Measurements from ENCODE around the gene DNM2. TPM values are rescaled to one million over a fixed set of nuclear protein-coding genes. Genes with fewer than 3 reads are reported as not detected.

The DNM2 gene
- total and polyA plus RNA-seq, 8 donors: 77.8 to 541 (median 277) TPM

DNA sequence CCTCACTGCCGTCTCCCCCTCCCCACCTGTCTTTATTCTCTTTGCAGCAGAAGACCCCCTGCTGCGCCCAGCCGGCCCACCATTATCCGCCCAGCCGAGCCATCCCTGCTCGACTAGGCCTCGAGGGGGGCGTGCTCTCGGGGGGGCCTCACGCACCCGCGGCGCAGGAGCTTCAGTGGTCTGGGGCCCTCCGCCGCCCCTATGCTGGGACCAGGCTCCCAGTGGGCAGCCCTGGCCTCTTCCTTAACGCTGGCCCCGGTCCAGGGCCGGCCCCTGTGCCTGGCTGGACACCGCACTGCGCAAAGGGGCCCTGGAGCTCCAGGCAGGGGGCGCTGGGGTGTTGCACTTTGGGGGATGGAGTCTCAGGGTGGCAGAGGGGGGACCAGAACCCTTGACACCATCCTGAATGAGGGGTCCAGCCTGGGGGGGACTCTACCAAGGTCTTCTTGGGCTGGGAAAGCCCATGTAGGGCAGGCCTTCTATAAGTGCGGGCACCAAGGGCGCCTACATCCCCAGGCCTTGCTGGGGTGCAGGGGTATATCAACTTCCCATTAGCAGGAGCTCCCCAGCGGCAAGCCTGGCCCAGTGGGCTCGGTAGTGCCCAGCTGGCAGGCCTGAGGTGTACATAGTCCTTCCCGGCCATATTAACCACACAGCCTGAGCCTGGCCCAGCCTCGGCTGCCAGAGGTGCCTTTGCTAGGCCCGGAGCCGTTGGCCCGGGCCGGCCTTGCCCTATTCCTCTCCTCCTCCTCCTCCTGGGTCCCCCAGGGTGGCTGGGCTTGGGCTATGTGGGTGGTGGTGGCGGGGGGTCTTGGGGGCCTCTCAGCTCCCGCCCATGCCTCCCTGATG, 113.3 kb downstream of the DNM2 start:
- peak overlapping the region in 1 of 5 donors; percentile 32 for H3K27ac ChIP-seq
- H3K9me3 ChIP-seq: no peaks in the 10 kb centered on the region
- peaks cover 59 to 81% (median 80%) of the 10 kb centered on the region in 4 donors for H3K36me3 ChIP-seq
- intact Hi-C loops (cut with DNase I; ENCODE audit: low total_unique reads): no loop called here
- no peak overlapping the region for H3K4me3 ChIP-seq
- WGBS, 5 donors: 85 to 89% (median 87%) methylated on average over 21 to 33 of the region's 33 CpGs
- DNase-seq: no peak
- TF ChIP-seq EP300 (IDR thresholded peaks at IDR 0.05): no peak
- TF ChIP-seq POLR2A (IDR thresholded peaks at IDR 0.05): no peak
- no peaks in the 10 kb centered on the region for H3K27me3 ChIP-seq
- peaks cover 5 to 12% (median 9%) of the 10 kb centered on the region in 4 donors for H3K4me1 ChIP-seq

DNA sequence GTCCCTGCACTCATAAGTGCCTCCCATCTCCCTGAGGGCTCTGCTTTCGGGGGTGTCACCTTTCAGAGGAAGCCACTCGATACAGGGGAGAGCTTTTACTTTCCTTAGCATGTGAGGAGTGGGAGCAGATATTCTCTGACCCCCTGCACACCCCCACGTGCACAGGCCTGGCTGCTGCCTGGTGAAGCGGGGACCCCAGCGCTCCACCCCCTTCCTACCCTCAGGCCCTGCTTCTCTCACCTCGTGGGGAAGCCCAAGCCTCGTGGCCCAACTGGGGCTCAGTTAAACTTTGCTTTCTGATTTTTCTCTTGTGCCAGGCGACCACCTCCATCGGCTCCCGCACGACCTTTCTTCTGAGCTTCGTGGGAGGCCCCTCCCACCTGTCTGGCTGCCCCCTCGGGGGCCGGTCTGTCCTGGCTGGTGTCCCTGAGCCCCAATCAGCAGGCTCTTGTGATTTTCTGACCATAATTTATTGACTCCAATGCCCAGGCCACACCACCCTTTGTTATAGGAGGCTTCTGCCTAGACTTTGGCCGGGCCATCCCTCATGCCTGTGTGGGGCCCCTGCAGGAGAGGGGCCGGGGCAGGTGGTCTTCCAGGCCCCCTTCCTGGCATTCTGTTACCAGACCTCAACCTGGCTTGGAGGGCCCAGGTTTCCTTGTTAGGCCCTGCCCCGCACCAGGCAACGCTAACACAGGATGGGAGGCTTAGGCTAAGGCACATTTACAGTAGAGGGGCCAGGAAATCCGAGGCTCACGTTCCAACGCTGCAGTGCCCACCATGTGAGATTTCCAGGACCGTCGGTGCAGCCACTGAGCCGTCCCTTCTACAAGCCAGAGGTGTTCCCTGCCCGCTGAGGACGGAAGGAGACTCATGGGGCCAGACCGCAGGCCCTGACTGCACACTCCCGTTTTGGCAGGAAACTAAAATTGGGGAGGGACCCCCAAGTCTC, 114.4 kb downstream of the DNM2 start:
- no peak overlapping the region for H3K4me3 ChIP-seq
- H3K27me3 ChIP-seq: no peaks in the 10 kb centered on the region
- peaks cover 0 to 5% (median 0%) of the 10 kb centered on the region in 4 donors for H3K9me3 ChIP-seq
- TF ChIP-seq, protein P1, sequence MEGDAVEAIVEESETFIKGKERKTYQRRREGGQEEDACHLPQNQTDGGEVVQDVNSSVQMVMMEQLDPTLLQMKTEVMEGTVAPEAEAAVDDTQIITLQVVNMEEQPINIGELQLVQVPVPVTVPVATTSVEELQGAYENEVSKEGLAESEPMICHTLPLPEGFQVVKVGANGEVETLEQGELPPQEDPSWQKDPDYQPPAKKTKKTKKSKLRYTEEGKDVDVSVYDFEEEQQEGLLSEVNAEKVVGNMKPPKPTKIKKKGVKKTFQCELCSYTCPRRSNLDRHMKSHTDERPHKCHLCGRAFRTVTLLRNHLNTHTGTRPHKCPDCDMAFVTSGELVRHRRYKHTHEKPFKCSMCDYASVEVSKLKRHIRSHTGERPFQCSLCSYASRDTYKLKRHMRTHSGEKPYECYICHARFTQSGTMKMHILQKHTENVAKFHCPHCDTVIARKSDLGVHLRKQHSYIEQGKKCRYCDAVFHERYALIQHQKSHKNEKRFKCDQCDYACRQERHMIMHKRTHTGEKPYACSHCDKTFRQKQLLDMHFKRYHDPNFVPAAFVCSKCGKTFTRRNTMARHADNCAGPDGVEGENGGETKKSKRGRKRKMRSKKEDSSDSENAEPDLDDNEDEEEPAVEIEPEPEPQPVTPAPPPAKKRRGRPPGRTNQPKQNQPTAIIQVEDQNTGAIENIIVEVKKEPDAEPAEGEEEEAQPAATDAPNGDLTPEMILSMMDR (IDR thresholded peaks at IDR 0.05): no peak
- TF ChIP-seq EP300 (IDR thresholded peaks at IDR 0.05) (no peak), POLR2AphosphoS5 (IDR thresholded peaks at IDR 0.05) (no peak), POLR2A (IDR thresholded peaks at IDR 0.05) (no peak)
- peaks cover 48 to 70% (median 69%) of the 10 kb centered on the region in 4 donors for H3K36me3 ChIP-seq
- intact Hi-C loops (cut with DNase I; ENCODE audit: low total_unique reads): no loop called here
- H3K4me1 ChIP-seq: peaks cover 5 to 19% (median 18%) of the 10 kb centered on the region in 4 donors
- WGBS, 5 donors: 73 to 81% (median 77%) methylated on average over 26 to 28 of the region's 28 CpGs
- DNase-seq: no peak
- H3K27ac ChIP-seq: no peak overlapping the region

DNA sequence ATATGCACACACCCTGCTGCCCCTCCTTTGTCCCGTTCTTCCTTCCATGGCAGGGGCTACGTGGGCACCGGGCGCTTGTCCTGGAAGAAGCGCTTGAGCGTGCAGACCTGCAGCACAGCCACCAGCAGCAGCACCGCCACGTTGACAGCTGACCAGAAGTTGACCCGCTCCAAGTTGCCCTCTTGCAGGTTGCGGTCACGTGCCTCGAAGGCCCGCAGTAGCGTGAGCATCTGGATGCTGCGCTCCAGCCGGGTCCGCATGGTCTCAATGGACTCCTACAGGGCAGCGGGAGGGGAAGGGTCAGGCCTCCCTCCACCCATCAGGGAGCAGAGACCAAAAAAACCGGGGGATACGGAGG, 115.0 kb downstream of the DNM2 start:
- H3K27me3 ChIP-seq: no peaks in the 10 kb centered on the region
- peaks cover 41 to 63% (median 63%) of the 10 kb centered on the region in 4 donors for H3K36me3 ChIP-seq
- no peak overlapping the region for H3K27ac ChIP-seq
- 73 to 86% (median 83%) methylated on average over 13 to 20 of the region's 20 CpGs for WGBS, 5 donors
- H3K9me3 ChIP-seq: peaks cover 0 to 5% (median 0%) of the 10 kb centered on the region in 4 donors
- no peak overlapping the region for H3K4me3 ChIP-seq
- H3K4me1 ChIP-seq: peaks cover 5 to 19% (median 18%) of the 10 kb centered on the region in 4 donors
- intact Hi-C loops (cut with DNase I; ENCODE audit: low total_unique reads): no loop called here
- TF ChIP-seq EP300 (IDR thresholded peaks at IDR 0.05): no peak
- TF ChIP-seq POLR2A (IDR thresholded peaks at IDR 0.05): no peak
- TF ChIP-seq POLR2AphosphoS5 (IDR thresholded peaks at IDR 0.05): no peak
- TF ChIP-seq, protein P1 (IDR thresholded peaks at IDR 0.05): no peak
- no peak for DNase-seq

DNA sequence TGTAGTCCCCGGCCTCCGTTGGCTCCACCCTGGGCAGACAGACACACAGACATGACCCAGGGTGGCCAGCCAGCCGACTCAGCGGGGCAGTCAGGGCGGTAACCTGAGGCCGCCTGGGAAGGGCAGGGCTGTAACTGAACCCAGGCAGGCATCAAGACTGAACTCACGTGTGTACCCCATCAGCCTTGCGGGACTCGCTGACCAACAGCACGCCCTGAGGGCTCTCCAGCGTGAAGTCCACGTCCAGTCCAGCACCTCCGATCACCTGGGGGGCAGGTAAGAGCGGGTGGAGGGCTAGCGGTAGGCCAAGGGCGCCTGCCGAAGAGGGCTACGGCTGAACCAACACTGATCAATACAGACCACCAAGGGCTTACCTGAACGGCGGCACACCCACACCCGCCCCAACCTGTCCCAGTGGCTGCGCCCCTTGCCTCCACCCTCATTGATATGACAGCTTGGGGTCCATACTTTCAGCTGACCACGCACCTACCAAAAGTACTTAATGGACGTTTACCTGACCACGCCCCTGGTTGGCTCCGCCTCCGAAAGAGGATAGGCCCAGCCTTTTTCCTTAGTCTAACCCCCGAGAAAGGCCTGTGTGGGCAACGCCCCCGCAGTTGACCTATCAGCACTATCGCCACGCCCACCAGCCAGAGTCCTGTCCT, 117.3 kb downstream of the DNM2 start:
- H3K9me3 ChIP-seq: peaks cover 0 to 5% (median 0%) of the 10 kb centered on the region in 4 donors
- H3K36me3 ChIP-seq: peaks cover 27 to 40% (median 40%) of the 10 kb centered on the region in 4 donors
- peak overlapping the region; percentile 81 to 99 (median 99) for H3K27ac ChIP-seq
- TF ChIP-seq POLR2AphosphoS5 (IDR thresholded peaks at IDR 0.05) (peak in 1 of 3 donors; percentile 65), EP300 (IDR thresholded peaks at IDR 0.05) (no peak)
- H3K4me3 ChIP-seq: peak overlapping the region; percentile 62 to 71 (median 66)
- peaks cover 5 to 19% (median 18%) of the 10 kb centered on the region in 4 donors for H3K4me1 ChIP-seq
- H3K27me3 ChIP-seq: no peaks in the 10 kb centered on the region
- intact Hi-C loops (cut with DNase I; ENCODE audit: low total_unique reads): no loop called here
- 18 to 57% (median 36%) methylated on average over 15 to 32 of the region's 32 CpGs for WGBS, 5 donors
- DNase-seq: peak in 1 of 2 donors; percentile 100
